ENCODE data around the gene PLCD3. TPM values are rescaled to one million over a fixed set of nuclear protein-coding genes. Genes with fewer than 3 reads are reported as not detected.

The PLCD3 gene
- total and polyA plus RNA-seq, 9 of the 15 experiments (the other 6 are each of a cell fraction or from before 2014, with no cell fraction given): 0.20 to 22.6 (median 7.5) TPM

- no peaks in the 10 kb centered on the region for H3K4me1 ChIP-seq (replicated peaks in 1 of 2; ENCODE audit: control insufficient read depth in 2 of 2, insufficient read depth in 2 of 2, low read length in 2 of 2)
- 95% methylated on average over 5 of the region's 6 CpGs for WGBS (ENCODE audit: insufficient coverage, low coverage, missing lambda C conversion rate)
- DNase-seq (ENCODE audit: extremely low read depth in 1 of 4, low spot score in 3 of 4) (no peak), FAIRE-seq (no peak), ATAC-seq (no peak)
- H2AFZ ChIP-seq (ENCODE audit: low read depth, low read length): no peak overlapping the region
- H4K20me1 ChIP-seq (replicated peaks; ENCODE audit: control insufficient read depth, insufficient read depth, low read length): no peaks in the 10 kb centered on the region; the same call in 1 of the 2 replicates
- peaks cover 90% of the 10 kb centered on the region for H3K36me3 ChIP-seq (ENCODE audit: control insufficient read depth, insufficient read depth, low read length)
- H3K9me3 ChIP-seq (replicated peaks; ENCODE audit: control insufficient read depth, insufficient read depth, low read depth, low read length): no peaks in the 10 kb centered on the region
- H3K9ac ChIP-seq (ENCODE audit: insufficient read depth in 1 of 2, low read depth in 2 of 2, low read length in 2 of 2): no peak overlapping the region
- in situ Hi-C loops (cut with MboI) (no loop called here), intact Hi-C loops (cut with micrococcal nuclease) (no loop called here)
- POLR2A ChIA-PET: interaction anchor here (0.6 to 2.0 kb wide), 4 partner anchors 11 to 212 kb away, joined by 4 to 11 read pairs (median 6); no protein-coding TSS in a partner anchor
- no TSS peak for BruUV-seq (replicated peaks)
- TF ChIP-seq BDP1 (IDR thresholded peaks at IDR 0.05; ENCODE audit: insufficient read depth, insufficient read length) (no peak), PKNOX1 (IDR thresholded peaks at IDR 0.05) (no peak), ZBTB12 (CRISPR knock-in tag; IDR thresholded peaks at IDR 0.05) (no peak), DLX4 (CRISPR knock-in tag; IDR thresholded peaks at IDR 0.05) (no peak), MAFG (tag; conservative IDR thresholded peaks at IDR 0.05) (no peak), EP300 (IDR thresholded peaks at IDR 0.05; ENCODE audit: low read length) (no peak), MLLT1 (IDR thresholded peaks at IDR 0.05) (no peak), THAP7 (CRISPR knock-in tag; IDR thresholded peaks at IDR 0.05) (no peak), PPARD (CRISPR knock-in tag; IDR thresholded peaks at IDR 0.05) (no peak), SMAD2 (IDR thresholded peaks at IDR 0.05; ENCODE audit: low read depth, low read length) (no peak), ZNF143 (CRISPR knock-in tag; IDR thresholded peaks at IDR 0.05) (no peak)
- H3K4me2 ChIP-seq (ENCODE audit: insufficient read depth, low read length): no peak overlapping the region
- H3K9me1 ChIP-seq (ENCODE audit: control insufficient read depth, insufficient read depth, low read length): no peaks in the 10 kb centered on the region
- CTCF ChIA-PET (ENCODE audit: low intra/inter-chr PET ratio): no interaction called here
- no peak overlapping the region for H3K27ac ChIP-seq (ENCODE audit: extremely low read depth, low read depth, low read length)
- H3K27me3 ChIP-seq (ENCODE audit: control insufficient read depth in 2 of 2, insufficient read depth in 2 of 2, low read length in 2 of 2): no peaks in the 10 kb centered on the region
- H3K4me3 ChIP-seq: no peak overlapping the region
- H3K79me2 ChIP-seq (ENCODE audit: control insufficient read depth, insufficient read depth, low read length): no peaks in the 10 kb centered on the region
Measured at GRCh38 chr17:45086865-45087503, 45.3 kb downstream of the PLCD3 start.

All from K562 (cell line).